BE2C (cell line): ENCODE measurements around the gene CEP85L.

ENCODE experiments used
- DNase-seq: peaks from one replicate; pipeline ENCODE4 v3.0.0-alpha.2; 2020
- H3K27me3 ChIP-seq: fragments of 250-450 bp; sonication (Bioruptor Pico); 2 replicates; pipeline ENCODE4 v1.5.1; 2020; ENCODE audit warnings: mild to moderate bottlenecking
- H3K36me3 ChIP-seq: fragments of 250-450 bp; sonication (Bioruptor Pico); 2 replicates; pipeline ENCODE4 v1.5.1; 2020; ENCODE audit warnings: mild to moderate bottlenecking
- H3K4me1 ChIP-seq: fragments of 250-450 bp; sonication (Bioruptor Pico); 2 replicates; pipeline ENCODE4 v1.5.1; 2020
- H3K4me3 ChIP-seq: 2 replicates; pipeline ENCODE4 v1.5.1; 2011; ENCODE audit warnings: low read depth, low read length
- H3K9me3 ChIP-seq: fragments of 250-450 bp; sonication (Bioruptor Pico); 2 replicates; pipeline ENCODE4 v1.5.1; 2020
- TF ChIP-seq, protein P1 (sequence below): IDR thresholded peaks from 2 replicates; pipeline ENCODE4 v1.5.1; 2012; ENCODE audit warnings: mild to moderate bottlenecking, low read depth, low read length

CEP85L gene

DNA sequence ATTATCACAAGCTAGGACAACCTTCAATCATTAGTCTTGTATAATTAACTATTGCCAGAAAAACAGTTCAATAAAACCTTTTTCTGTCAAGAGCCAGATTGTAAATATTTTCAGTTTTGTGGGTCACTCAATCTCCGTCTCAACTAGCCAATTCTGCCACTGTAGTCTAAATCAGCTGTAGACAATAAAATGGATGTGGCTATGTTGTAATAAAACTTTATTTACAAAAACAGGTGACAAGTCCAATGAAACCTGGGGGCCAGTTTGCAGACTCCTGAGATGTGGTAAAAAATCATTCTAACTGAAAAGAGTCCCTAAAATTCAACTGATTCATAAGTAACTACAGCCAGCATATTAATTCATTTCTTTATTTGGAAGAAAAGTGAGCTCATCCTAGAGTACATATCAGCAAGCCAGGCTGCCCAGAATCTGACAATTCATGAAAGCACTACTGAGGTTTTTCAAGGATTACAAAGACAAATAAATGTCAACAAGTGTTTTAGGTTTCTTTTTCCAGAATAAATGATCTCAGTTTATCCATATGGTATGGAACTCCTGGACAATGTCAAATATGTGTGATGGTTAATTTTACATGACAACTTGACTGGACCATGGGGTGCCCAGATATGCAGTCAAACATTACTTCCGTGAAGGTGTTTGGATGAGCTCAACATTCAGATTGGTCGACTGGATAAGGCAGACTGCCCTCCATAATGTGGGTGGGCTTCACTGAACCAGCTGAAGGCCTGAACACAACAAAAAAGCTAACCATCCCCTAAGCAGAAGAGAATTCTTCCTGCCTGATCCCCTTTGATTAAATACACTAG, 15.3 kb downstream of the CEP85L start:
- Histone ChIP-seq H3K27me3 (no peaks in the 10 kb centered on the region), H3K9me3 (no peaks in the 10 kb centered on the region), H3K36me3 (no peaks in the 10 kb centered on the region), H3K4me1 (peaks cover 1% of the 10 kb centered on the region), H3K4me3 (no peak overlapping the region)
- TF ChIP-seq, protein P1, sequence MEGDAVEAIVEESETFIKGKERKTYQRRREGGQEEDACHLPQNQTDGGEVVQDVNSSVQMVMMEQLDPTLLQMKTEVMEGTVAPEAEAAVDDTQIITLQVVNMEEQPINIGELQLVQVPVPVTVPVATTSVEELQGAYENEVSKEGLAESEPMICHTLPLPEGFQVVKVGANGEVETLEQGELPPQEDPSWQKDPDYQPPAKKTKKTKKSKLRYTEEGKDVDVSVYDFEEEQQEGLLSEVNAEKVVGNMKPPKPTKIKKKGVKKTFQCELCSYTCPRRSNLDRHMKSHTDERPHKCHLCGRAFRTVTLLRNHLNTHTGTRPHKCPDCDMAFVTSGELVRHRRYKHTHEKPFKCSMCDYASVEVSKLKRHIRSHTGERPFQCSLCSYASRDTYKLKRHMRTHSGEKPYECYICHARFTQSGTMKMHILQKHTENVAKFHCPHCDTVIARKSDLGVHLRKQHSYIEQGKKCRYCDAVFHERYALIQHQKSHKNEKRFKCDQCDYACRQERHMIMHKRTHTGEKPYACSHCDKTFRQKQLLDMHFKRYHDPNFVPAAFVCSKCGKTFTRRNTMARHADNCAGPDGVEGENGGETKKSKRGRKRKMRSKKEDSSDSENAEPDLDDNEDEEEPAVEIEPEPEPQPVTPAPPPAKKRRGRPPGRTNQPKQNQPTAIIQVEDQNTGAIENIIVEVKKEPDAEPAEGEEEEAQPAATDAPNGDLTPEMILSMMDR = no peak
- no peak for DNase-seq

- Histone ChIP-seq H3K4me1 (no peaks in the 10 kb centered on the region), H3K36me3 (0 out of 2 replicates have a peak, but pooled peaks cover 10% of the 10 kb centered on the region), H3K9me3 (no peaks in the 10 kb centered on the region), H3K27me3 (no peaks in the 10 kb centered on the region), H3K4me3 (no peak overlapping the region)
- no peak for DNase-seq
- TF ChIP-seq, protein P1 = no peak
Measured at GRCh38 chr6:118632359-118632758, 19.0 kb downstream of the CEP85L start.

GRCh38 chr6:118630923-118631322, 20.5 kb downstream of the CEP85L start:
- DNase-seq = no peak
- Histone ChIP-seq H3K9me3 (no peaks in the 10 kb centered on the region), H3K4me1 (no peaks in the 10 kb centered on the region), H3K27me3 (no peaks in the 10 kb centered on the region), H3K4me3 (no peak overlapping the region), H3K36me3 (peaks cover 13% of the 10 kb centered on the region; the same call in 1 of the 2 replicates)
- TF ChIP-seq, protein P1 = no peak

- Histone ChIP-seq H3K27me3 (no peaks in the 10 kb centered on the region), H3K4me3 (no peak overlapping the region), H3K9me3 (no peaks in the 10 kb centered on the region), H3K4me1 (no peaks in the 10 kb centered on the region), H3K36me3 (peaks cover 13% of the 10 kb centered on the region; the same call in 1 of the 2 replicates)
- DNase-seq = no peak
- TF ChIP-seq, protein P1 = no peak
Measured at GRCh38 chr6:118630067-118630466, 21.3 kb downstream of the CEP85L start.

DNA sequence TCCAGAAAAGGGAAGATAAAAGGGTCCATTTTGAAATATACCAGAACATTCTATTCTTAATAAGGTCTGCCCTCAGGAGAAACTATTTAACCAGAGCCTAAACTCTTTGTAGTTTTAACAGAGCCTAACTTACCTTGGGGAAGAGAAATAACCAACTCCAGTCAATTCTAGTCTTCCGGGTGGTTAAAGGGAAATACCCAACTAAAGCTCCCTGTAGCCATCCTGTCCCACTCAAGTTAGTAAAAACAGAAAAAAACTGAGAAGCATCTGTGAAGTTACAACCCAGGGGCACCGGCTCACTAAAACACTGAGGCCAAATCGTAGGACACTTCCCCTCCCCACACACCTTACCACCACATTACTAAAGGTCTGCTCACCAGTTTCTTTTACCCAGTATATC, 23.7 kb downstream of the CEP85L start:
- Histone ChIP-seq H3K27me3 (no peaks in the 10 kb centered on the region), H3K4me3 (no peak overlapping the region), H3K9me3 (no peaks in the 10 kb centered on the region), H3K36me3 (peaks cover 13% of the 10 kb centered on the region; the same call in 1 of the 2 replicates), H3K4me1 (no peaks in the 10 kb centered on the region)
- TF ChIP-seq, protein P1 = no peak
- DNase-seq = no peak

DNA sequence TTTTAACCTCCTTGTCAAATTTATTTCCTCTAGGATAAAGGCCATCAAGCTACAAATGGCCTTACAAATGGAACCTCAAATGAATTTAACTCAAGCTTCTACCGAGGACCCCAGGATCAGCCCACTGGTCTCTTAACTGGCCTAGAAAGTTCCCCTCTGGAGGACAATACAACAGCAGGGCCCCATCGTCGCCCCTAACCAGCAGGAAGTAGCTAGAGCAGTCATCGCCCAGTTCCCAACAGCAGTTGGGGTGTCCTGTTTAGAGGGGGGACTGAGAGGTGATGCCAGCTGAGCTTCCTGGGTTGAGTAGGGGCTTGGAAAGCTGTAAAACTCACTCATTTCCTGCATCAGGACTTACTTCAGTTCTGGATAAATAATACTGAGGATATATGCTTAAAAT, 25.6 kb downstream of the CEP85L start:
- H3K27me3 ChIP-seq = no peaks in the 10 kb centered on the region
- no peaks in the 10 kb centered on the region for H3K9me3 ChIP-seq
- no peak overlapping the region for H3K4me3 ChIP-seq
- H3K36me3 ChIP-seq = peaks cover 12% of the 10 kb centered on the region; the same call in 1 of the 2 replicates
- DNase-seq = no peak
- no peaks in the 10 kb centered on the region for H3K4me1 ChIP-seq
- TF ChIP-seq, protein P1 = no peak
